ENCODE data around the gene SHC1.

The SHC1 gene

DNA sequence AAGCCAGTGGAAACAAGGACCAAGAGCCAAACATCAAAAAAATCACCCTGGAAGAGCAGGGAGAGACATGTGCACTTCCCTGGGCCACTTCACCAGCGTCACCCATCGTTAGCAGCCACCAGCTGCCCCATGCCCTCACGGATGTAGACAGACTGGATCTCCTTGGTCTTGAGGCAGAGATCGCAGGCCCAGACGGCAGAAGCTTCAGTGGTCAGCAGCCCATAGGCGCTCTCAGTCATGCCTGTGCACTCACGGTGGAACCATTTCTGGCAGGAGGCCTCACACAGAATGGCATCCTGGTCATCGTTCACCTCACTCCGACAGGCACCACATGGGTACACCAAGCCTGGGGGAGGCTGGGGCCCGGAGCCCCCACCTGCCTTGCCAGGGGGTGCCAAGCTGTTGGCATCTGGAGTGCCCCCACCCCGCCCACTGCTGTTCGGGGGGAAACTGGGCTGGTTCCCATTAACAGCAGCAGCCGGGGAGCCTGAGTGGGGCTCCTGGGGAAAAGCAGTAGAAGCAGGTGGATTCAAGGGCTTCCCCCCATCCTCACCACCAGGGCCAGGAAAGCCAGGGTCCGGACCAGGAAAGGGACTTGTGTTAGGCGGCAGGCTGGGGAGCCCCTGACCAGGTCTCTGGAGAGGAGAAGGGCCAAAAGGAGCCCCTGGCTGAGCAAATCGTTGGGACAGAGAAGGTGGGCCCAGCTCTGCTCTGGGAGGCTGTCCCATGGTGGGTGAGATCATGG is 11.7 kb downstream of the SHC1 start:
- TF ChIP-seq, protein P1, sequence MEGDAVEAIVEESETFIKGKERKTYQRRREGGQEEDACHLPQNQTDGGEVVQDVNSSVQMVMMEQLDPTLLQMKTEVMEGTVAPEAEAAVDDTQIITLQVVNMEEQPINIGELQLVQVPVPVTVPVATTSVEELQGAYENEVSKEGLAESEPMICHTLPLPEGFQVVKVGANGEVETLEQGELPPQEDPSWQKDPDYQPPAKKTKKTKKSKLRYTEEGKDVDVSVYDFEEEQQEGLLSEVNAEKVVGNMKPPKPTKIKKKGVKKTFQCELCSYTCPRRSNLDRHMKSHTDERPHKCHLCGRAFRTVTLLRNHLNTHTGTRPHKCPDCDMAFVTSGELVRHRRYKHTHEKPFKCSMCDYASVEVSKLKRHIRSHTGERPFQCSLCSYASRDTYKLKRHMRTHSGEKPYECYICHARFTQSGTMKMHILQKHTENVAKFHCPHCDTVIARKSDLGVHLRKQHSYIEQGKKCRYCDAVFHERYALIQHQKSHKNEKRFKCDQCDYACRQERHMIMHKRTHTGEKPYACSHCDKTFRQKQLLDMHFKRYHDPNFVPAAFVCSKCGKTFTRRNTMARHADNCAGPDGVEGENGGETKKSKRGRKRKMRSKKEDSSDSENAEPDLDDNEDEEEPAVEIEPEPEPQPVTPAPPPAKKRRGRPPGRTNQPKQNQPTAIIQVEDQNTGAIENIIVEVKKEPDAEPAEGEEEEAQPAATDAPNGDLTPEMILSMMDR (conservative IDR thresholded peaks at IDR 0.05; ENCODE audit: control insufficient read depth, insufficient read depth, low read depth, low read length): no peak
- no peak overlapping the region for H3K4me3 ChIP-seq (ENCODE audit: control insufficient read depth, low read depth, low read length)
- no peak for DNase-seq (ENCODE audit: low read depth)

DNA sequence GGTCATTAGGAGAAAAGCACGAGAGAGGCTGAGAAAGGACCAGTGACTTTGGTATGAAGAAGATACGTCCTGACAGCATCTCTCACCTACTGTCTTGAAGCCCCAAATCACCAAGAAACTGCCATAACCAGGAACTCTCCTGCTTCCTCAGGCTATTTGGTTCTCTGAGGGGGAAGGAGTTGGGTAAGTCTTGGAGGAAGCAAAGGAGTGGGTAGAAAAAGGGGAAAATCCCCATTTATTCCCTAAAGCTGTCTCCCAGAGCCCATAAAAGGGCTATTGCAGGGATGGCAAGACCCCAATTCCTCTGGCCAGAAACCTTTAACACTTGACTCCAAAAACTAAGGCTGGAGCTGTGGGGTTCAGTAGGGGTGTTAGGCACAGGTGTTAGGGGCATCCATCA is 12.5 kb downstream of the SHC1 start:
- TF ChIP-seq, protein P1 (conservative IDR thresholded peaks at IDR 0.05; ENCODE audit: control insufficient read depth, insufficient read depth, low read depth, low read length): no peak
- H3K4me3 ChIP-seq (ENCODE audit: control insufficient read depth, low read depth, low read length): no peak overlapping the region
- no peak for DNase-seq (ENCODE audit: low read depth)

DNA sequence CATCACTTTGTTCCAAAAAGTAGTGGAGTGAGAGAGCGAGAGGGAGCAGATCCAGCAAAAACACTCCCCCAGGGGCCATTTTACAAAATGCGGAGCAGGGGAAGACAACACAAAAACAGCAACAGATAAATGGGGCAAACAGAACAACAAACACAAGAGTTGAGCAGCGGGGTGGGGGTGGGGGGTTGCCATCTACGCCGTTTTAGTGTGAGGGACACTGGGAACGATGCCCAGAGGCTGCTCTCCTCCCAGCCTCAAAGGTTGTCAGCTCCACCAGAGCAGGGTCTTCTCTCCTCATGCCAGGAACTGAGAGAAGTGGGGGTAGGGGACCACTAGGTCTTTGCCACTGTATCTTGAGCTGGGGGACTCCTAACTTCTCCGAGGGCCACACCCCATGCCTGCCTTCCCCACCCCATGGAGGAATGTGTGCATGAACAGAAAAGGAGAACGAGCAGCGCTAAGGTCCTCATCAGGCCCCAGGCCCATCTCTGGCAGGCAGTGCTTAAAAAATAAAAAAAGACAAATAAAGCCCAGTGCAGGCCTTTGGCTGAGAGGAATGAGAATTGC is 13.4 kb downstream of the SHC1 start:
- TF ChIP-seq, protein P1 (conservative IDR thresholded peaks at IDR 0.05; ENCODE audit: control insufficient read depth, insufficient read depth, low read depth, low read length): no peak
- H3K4me3 ChIP-seq (ENCODE audit: control insufficient read depth, low read depth, low read length): no peak overlapping the region
- DNase-seq (ENCODE audit: low read depth): no peak

DNA sequence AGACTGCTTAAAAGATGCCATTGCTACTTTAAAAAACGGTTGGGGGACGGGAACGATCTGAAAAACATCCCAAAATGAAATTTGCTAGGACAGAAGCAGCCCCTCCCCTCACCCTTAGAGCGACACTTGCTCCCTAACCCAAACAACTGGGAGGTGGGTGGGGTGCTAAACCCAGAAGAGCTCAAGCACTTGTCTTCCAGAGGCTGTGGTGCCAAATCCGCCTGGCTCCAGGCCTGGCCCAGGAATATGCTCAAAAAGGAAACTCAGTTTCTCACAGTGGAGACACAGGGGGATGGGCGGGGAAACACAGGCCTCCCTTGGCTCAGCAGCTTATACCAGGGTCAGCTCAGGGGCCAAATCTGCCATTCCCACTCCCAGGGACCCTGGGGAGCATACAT is 14.0 kb downstream of the SHC1 start:
- peak overlapping the region; percentile 55 for H3K4me3 ChIP-seq (ENCODE audit: control insufficient read depth, low read depth, low read length)
- no peak for DNase-seq (ENCODE audit: low read depth)
- TF ChIP-seq, protein P1 (conservative IDR thresholded peaks at IDR 0.05; ENCODE audit: control insufficient read depth, insufficient read depth, low read depth, low read length): no peak

DNA sequence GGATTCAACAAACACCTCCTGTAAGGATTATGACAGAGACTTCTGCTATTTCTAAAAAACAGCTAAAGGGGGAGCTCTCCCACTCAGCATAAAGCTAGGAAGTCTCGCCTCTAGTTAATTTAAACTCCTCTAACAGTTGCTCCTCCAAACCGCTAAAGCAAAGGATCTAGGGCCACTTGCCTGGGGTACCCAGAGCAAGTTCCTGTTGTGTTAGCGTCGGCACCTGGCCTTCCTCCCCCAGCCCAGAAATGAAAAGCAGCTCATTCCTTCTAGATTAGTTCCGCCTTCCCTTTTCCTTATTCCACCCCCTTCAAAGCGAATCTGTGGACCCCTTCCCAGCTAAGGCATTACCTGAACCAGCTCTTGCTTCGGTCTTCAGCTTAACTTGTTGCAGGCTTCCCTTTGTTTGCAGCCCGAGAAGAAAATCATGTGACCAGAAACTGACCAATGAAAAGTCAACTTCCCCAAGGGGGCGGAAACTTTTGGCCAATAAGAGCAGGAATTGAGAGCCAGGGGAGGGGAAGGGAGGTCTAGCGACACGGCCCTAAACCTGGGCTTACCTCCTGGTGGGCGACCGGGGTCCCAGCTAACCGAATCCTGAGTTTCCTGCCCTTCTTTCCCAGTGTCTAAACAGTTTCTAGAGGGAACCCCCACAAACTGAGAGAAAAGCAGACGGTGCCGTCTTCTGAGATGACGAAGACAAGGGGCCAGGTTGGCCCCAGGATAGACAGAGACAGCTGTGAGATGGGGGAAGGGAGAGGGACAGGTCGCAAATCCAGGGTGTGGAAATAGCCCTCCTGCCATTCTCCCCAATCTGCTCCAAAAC is 14.6 kb downstream of the SHC1 start, which contains the start of gene PBXIP1:
Gene PBXIP1, minus strand, starts transcription at position 382 of the 826 bp plus-strand sequence. CDS start 2,378 bp downstream, outside the sequence.
- H3K4me3 ChIP-seq (ENCODE audit: control insufficient read depth, low read depth, low read length): peak within 1 kb of the TSS; percentile 55
- TF ChIP-seq, protein P1 (conservative IDR thresholded peaks at IDR 0.05; ENCODE audit: control insufficient read depth, insufficient read depth, low read depth, low read length): peak; percentile 39
- DNase-seq (ENCODE audit: low read depth): peak; percentile 85

DNA sequence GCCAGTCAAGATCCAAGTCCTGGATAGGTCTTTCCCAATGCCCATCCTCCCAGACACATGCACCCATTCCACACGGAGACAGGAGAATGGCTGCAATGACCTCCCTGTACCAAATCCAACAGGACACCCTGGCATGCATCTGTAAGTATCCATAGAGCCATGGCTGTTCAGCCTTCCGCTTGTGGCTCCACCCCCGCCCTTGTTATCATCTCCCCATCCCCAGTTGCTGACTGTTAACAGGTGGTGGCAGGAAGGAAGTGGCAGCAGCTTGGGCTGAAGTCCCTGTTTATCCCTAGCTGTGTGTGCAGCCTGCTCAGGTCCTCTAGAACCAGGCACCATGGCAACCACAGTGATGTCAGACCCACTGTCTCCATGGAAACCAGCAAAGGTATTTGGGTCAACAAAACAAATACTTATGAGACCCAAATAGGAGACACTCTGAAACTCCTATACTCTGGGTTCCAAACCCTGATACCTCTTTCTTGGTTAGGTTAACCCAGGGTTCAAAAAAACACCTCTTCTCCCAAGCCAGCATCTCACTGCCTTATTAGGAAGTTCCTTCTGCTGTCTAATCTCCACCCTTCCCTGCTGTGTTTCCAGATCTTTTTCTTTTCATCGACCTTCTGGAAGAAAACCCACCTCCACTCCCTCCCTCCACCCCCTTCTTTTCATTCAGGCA is 15.4 kb downstream of the SHC1 start:
- DNase-seq (ENCODE audit: low read depth): peak; percentile 53
- TF ChIP-seq, protein P1 (conservative IDR thresholded peaks at IDR 0.05; ENCODE audit: control insufficient read depth, insufficient read depth, low read depth, low read length): no peak

More for the DNA sequence above, 15.4 kb downstream of the SHC1 start:
- H3K4me3 ChIP-seq (ENCODE audit: control insufficient read depth, low read depth, low read length): peak overlapping the region; percentile 55

All from fibroblast of mammary gland (primary cell).